ENCODE results near the gene DUSP22. TPM values are rescaled to one million over a fixed set of nuclear protein-coding genes. Genes with fewer than 3 reads are reported as not detected.

The DUSP22 gene
- polyA plus RNA-seq, 1 of the 3 experiments (the other 2 are of a cell fraction), result 6.8 TPM

DNA sequence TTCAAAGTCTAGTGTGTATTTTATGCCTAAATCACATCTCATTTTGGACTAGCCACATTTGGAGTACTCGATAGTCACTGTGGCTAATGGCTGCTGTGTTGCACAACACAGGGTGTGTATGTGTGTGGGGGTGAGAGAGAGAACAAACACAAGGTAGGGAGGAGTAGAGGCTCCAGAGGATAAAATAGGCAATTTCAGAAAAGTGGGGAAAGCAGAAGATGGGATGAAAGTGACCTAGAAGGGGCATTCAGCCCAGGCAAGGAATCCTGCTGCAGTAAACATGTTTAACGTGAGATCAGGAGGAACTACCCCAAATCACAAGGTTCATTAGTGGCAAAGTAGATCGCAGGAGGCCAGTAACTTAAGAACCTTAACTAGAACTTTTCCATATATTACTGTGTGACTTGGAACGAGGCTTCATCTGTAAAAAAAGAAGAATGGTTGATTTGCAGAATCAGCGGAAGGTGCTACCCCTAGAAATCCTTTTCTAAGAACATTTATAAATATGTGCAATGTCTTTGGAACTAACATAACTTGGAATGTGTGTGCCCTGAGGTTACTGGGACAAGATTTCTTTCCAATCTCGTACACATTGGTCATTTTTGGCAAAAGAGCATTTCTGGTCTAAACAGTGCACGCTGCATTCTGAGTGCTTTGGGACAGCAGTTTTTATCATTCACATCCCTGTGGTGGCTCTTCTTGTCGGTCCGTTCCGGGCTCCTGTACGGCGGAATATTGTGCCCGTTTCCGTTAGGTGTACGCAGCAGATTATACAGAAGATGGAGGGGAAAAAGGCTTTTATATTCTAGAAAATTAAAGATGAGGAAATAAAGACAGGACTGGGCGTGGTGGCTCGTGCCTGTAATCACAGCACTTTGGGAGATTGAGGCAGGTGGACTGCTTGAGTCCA is 2.6 kb downstream of the DUSP22 start (continued):
- TF ChIP-seq, protein P1, sequence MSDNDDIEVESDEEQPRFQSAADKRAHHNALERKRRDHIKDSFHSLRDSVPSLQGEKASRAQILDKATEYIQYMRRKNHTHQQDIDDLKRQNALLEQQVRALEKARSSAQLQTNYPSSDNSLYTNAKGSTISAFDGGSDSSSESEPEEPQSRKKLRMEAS (IDR thresholded peaks at IDR 0.05; ENCODE audit: low read depth), result no peak
- no peak for TF ChIP-seq JUND (IDR thresholded peaks at IDR 0.05)

DNA sequence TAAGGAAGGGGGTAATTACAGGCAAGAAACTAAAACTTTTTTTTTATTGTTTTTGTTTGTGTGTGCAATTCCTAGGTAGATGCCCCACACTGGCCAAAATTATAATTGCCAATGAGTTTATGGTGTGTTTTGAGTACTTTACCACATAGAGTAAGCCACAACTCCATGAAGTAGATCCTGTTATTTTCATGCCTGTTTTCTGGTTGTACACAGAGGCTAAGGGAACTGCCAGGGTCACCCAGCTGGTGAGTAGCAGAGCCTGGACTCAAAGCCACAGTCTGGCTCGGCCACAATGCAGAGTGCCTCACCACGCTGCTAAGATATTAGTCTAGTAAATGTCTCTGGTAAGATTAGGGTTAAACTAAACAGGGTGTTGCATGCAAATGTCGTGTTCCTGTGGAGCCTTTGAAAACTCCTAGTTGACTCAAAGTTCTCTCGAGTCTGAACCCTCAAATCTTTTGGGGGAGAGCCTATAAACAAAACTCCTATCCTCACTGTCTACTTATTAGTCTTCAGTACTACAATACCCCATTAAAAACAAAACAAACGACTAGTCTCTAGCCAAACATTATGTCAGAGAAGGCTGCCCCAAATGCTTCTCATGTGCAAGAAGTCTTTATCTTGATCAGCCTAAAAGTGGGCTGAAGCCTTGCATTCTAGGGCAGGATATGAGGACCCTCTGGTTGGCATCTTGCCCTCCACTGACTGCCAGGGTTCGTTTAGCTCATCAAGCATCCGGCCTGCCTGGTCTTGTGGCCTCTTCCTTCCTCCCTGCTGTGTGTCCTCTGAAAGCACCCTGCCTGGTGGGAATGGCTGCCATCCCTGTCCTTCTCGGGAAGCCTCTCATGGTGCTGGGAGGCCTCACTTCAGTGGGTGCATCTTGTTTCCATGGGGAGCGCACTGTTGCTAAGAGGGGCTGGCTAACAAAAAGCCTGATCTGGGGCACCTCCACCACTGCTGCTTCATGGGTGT is 4.2 kb downstream of the DUSP22 start:
- DNase-seq, result no peak
- Histone ChIP-seq H3K4me3 (ENCODE audit: low read depth in 2 of 2, low read length in 1 of 2) (no peak overlapping the region), H3F3A (replicated peaks; ENCODE audit: insufficient read depth) (no peaks in the 10 kb centered on the region), H3K27me3 (ENCODE audit: insufficient read depth) (peaks cover 13% of the 10 kb centered on the region), H3K9me2 (no peaks in the 10 kb centered on the region), H3K79me2 (ENCODE audit: insufficient read depth) (no peaks in the 10 kb centered on the region), H4K20me1 (ENCODE audit: insufficient read depth) (no peaks in the 10 kb centered on the region), H3K27ac (ENCODE audit: low read depth in 2 of 2, low read length in 1 of 2) (peak overlapping the region in 1 of 2 experiments; percentile 1; a peak in 1 of 4 replicates), H3K9me3 (no peaks in the 10 kb centered on the region), H3K4me2 (peak overlapping the region; percentile 9; the same call in 1 of the 2 replicates), H3K9ac (no peak overlapping the region), H3K4me1 (ENCODE audit: control insufficient read depth in 1 of 2, insufficient read depth in 2 of 2, low read depth in 1 of 2, low read length in 1 of 2) (peaks cover 0 to 13% of the 10 kb centered on the region in 2 experiments; a peak in 1 of 4 replicates), H3K36me3 (replicated peaks in 1 of 2; ENCODE audit: control insufficient read depth in 1 of 2, insufficient read depth in 2 of 2, low read length in 1 of 2) (no peaks in the 10 kb centered on the region), H2AFZ (ENCODE audit: low read depth) (peak overlapping the region; percentile 7; the same call in 1 of the 2 replicates)
- 46% methylated on average over 9 of the region's 9 CpGs for WGBS (ENCODE audit: low lambda C conversion rate)
- CTCF ChIA-PET, result interaction anchor here (0.7 to 0.9 kb wide), 2 partner anchors 10 to 14 kb away, joined by 3 read pairs; no protein-coding TSS in a partner anchor
- TF ChIP-seq RFX5 (IDR thresholded peaks at IDR 0.05; ENCODE audit: low read length) (no peak), FOXJ3 (CRISPR knock-in tag; IDR thresholded peaks at IDR 0.05) (no peak), RAD21 (IDR thresholded peaks at IDR 0.05; ENCODE audit: low read length) (no peak), NRF1 (IDR thresholded peaks at IDR 0.05; ENCODE audit: low read depth, low read length) (no peak)
- TF ChIP-seq, protein P2, sequence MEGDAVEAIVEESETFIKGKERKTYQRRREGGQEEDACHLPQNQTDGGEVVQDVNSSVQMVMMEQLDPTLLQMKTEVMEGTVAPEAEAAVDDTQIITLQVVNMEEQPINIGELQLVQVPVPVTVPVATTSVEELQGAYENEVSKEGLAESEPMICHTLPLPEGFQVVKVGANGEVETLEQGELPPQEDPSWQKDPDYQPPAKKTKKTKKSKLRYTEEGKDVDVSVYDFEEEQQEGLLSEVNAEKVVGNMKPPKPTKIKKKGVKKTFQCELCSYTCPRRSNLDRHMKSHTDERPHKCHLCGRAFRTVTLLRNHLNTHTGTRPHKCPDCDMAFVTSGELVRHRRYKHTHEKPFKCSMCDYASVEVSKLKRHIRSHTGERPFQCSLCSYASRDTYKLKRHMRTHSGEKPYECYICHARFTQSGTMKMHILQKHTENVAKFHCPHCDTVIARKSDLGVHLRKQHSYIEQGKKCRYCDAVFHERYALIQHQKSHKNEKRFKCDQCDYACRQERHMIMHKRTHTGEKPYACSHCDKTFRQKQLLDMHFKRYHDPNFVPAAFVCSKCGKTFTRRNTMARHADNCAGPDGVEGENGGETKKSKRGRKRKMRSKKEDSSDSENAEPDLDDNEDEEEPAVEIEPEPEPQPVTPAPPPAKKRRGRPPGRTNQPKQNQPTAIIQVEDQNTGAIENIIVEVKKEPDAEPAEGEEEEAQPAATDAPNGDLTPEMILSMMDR (IDR thresholded peaks at IDR 0.05), result 0 out of 2 replicates have a peak, but pooled peaks have one; percentile 13
- POLR2A ChIA-PET, result no interaction called here

DNA sequence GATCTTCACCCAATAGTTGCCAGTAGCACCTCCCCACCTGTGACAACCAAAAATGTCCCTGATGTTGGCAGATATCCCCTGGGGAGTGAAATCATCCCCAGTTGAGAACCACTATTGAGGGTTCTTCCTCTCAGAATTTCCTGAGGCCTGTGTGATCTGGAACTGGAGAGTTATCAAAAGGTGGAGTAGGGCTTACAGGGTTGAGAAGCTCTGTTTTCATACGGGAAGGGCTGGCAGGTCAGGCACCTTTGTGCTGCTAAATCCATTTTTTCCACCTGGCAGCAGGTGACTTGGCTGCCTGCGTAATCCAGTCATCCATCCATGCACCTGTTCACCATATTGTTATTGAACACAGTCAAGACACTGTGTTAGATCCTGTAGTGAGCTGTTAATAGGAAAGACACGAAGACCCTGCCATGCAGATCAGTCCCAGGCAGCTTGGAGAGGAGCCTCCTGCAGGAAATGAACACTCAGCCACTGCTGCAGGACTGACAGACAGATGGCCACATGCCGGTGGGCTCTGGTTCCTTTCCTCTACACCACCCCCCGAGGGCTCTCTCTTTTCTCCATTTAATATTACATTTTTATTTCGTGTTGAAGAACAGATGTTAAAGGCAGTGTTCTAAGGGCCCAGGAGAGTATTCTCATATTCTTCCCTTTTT is 5.4 kb downstream of the DUSP22 start:
- Histone ChIP-seq H3K4me2 (no peak overlapping the region), H3K4me1 (ENCODE audit: control insufficient read depth in 1 of 2, insufficient read depth in 2 of 2, low read depth in 1 of 2, low read length in 1 of 2) (peaks cover 0 to 11% of the 10 kb centered on the region in 2 experiments; a peak in 1 of 4 replicates), H3K27ac (ENCODE audit: low read depth in 2 of 2, low read length in 1 of 2) (no peak overlapping the region), H3K9me3 (no peaks in the 10 kb centered on the region), H4K20me1 (ENCODE audit: insufficient read depth) (no peaks in the 10 kb centered on the region), H3K9ac (no peak overlapping the region), H2AFZ (ENCODE audit: low read depth) (no peak overlapping the region), H3K4me3 (ENCODE audit: low read depth in 2 of 2, low read length in 1 of 2) (no peak overlapping the region), H3F3A (replicated peaks; ENCODE audit: insufficient read depth) (no peaks in the 10 kb centered on the region), H3K9me2 (no peaks in the 10 kb centered on the region), H3K79me2 (ENCODE audit: insufficient read depth) (no peaks in the 10 kb centered on the region), H3K36me3 (replicated peaks in 1 of 2; ENCODE audit: control insufficient read depth in 1 of 2, insufficient read depth in 2 of 2, low read length in 1 of 2) (no peaks in the 10 kb centered on the region), H3K27me3 (ENCODE audit: insufficient read depth) (peaks cover 25% of the 10 kb centered on the region)
- DNase-seq, result no peak
- WGBS (ENCODE audit: low lambda C conversion rate), result 43% methylated on average over 6 of the region's 6 CpGs
- CTCF ChIA-PET, result no interaction called here
- POLR2A ChIA-PET, result no interaction called here
- TF ChIP-seq MEF2A (IDR thresholded peaks at IDR 0.05; ENCODE audit: borderline replicate concordance, low read depth) (no peak), TCF12 (IDR thresholded peaks at IDR 0.05) (no peak), NFIC (IDR thresholded peaks at IDR 0.05; ENCODE audit: borderline replicate concordance) (no peak), CHD2 (IDR thresholded peaks at IDR 0.05; ENCODE audit: low read length, partially characterized antibody) (no peak), RXRA (IDR thresholded peaks at IDR 0.05; ENCODE audit: borderline replicate concordance, low read depth) (no peak)
- TF ChIP-seq, protein P3, sequence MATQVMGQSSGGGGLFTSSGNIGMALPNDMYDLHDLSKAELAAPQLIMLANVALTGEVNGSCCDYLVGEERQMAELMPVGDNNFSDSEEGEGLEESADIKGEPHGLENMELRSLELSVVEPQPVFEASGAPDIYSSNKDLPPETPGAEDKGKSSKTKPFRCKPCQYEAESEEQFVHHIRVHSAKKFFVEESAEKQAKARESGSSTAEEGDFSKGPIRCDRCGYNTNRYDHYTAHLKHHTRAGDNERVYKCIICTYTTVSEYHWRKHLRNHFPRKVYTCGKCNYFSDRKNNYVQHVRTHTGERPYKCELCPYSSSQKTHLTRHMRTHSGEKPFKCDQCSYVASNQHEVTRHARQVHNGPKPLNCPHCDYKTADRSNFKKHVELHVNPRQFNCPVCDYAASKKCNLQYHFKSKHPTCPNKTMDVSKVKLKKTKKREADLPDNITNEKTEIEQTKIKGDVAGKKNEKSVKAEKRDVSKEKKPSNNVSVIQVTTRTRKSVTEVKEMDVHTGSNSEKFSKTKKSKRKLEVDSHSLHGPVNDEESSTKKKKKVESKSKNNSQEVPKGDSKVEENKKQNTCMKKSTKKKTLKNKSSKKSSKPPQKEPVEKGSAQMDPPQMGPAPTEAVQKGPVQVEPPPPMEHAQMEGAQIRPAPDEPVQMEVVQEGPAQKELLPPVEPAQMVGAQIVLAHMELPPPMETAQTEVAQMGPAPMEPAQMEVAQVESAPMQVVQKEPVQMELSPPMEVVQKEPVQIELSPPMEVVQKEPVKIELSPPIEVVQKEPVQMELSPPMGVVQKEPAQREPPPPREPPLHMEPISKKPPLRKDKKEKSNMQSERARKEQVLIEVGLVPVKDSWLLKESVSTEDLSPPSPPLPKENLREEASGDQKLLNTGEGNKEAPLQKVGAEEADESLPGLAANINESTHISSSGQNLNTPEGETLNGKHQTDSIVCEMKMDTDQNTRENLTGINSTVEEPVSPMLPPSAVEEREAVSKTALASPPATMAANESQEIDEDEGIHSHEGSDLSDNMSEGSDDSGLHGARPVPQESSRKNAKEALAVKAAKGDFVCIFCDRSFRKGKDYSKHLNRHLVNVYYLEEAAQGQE (IDR thresholded peaks at IDR 0.05; ENCODE audit: low read depth, low read length), result no peak
- TF ChIP-seq, protein P1 (IDR thresholded peaks at IDR 0.05; ENCODE audit: low read depth), result no peak
- TF ChIP-seq, protein P4, sequence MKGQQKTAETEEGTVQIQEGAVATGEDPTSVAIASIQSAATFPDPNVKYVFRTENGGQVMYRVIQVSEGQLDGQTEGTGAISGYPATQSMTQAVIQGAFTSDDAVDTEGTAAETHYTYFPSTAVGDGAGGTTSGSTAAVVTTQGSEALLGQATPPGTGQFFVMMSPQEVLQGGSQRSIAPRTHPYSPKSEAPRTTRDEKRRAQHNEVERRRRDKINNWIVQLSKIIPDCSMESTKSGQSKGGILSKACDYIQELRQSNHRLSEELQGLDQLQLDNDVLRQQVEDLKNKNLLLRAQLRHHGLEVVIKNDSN (IDR thresholded peaks at IDR 0.05; ENCODE audit: borderline replicate concordance, low read depth), result no peak
